SH-SY5Y (cell line): ENCODE results near the gene CSRP2.

Source experiments
- GATA2 ChIP-seq: IDR thresholded peaks from 2 replicates; pipeline ENCODE4 v1.6.1; 2011; ENCODE audit warnings: mild to moderate bottlenecking, low read depth, low read length
- GATA3 ChIP-seq: IDR thresholded peaks from 2 replicates; pipeline ENCODE4 v1.6.1; 2011; ENCODE audit warnings: low read depth, mild to moderate bottlenecking, low read length, moderate library complexity

CSRP2 gene

GRCh38 chr12:76909290-76909689 is 30.5 kb upstream of the CSRP2 start:
- TF ChIP-seq GATA3 (no peak), GATA2 (no peak)

GRCh38 chr12:76908303-76909017 is 29.6 kb upstream of the CSRP2 start:
- TF ChIP-seq GATA3 (no peak), GATA2 (no peak)

- TF ChIP-seq GATA3 (no peak), GATA2 (no peak)
Measured at GRCh38 chr12:76901628-76902380, 23.0 kb upstream of the CSRP2 start.

- TF ChIP-seq GATA3: no peak
- no peak for TF ChIP-seq GATA2
Measured at GRCh38 chr12:76899522-76899921, 20.7 kb upstream of the CSRP2 start.

- no peak for TF ChIP-seq GATA2
- TF ChIP-seq GATA3: no peak
Measured at GRCh38 chr12:76898442-76898841, 19.6 kb upstream of the CSRP2 start.

GRCh38 chr12:76896274-76896673 is 17.5 kb upstream of the CSRP2 start:
- TF ChIP-seq GATA2: no peak
- TF ChIP-seq GATA3: no peak

- TF ChIP-seq GATA3: no peak
- TF ChIP-seq GATA2: no peak
Measured at GRCh38 chr12:76895796-76896195, 17.0 kb upstream of the CSRP2 start.

GRCh38 chr12:76891609-76892008 is 12.8 kb upstream of the CSRP2 start:
- TF ChIP-seq GATA2 (no peak), GATA3 (no peak)

- TF ChIP-seq GATA3 (no peak), GATA2 (no peak)
Measured at GRCh38 chr12:76890151-76891143, 11.6 kb upstream of the CSRP2 start.

- no peak for TF ChIP-seq GATA3
- TF ChIP-seq GATA2: no peak
Measured at GRCh38 chr12:76888775-76889174, 10.0 kb upstream of the CSRP2 start.

GRCh38 chr12:76883811-76884210 is 5.0 kb upstream of the CSRP2 start:
- TF ChIP-seq GATA2 (no peak), GATA3 (no peak)

GRCh38 chr12:76883151-76883550 is 4.3 kb upstream of the CSRP2 start:
- TF ChIP-seq GATA3: no peak

GRCh38 chr12:76882367-76882766 is 3.5 kb upstream of the CSRP2 start:
- no peak for TF ChIP-seq GATA3
- TF ChIP-seq GATA2: no peak

- TF ChIP-seq GATA2: no peak
- no peak for TF ChIP-seq GATA3
Measured at GRCh38 chr12:76881142-76881541, 2.3 kb upstream of the CSRP2 start.

GRCh38 chr12:76880519-76881023 is 1.8 kb upstream of the CSRP2 start:
- no peak for TF ChIP-seq GATA3
- no peak for TF ChIP-seq GATA2
